HG03571 (cell line): Measurements from ENCODE around the gene RAB1B.

Experiments
- ATAC-seq: cut with Tn5 transposase; IDR thresholded peaks from one replicate; pipeline ENCODE4 v1.9.1; 2021; ENCODE audit not compliant: unreplicated experiment

RAB1B gene

GRCh38 chr11:66282468-66283455 is 14.3 kb downstream of the RAB1B start:
- peak; percentile 59 for ATAC-seq

DNA sequence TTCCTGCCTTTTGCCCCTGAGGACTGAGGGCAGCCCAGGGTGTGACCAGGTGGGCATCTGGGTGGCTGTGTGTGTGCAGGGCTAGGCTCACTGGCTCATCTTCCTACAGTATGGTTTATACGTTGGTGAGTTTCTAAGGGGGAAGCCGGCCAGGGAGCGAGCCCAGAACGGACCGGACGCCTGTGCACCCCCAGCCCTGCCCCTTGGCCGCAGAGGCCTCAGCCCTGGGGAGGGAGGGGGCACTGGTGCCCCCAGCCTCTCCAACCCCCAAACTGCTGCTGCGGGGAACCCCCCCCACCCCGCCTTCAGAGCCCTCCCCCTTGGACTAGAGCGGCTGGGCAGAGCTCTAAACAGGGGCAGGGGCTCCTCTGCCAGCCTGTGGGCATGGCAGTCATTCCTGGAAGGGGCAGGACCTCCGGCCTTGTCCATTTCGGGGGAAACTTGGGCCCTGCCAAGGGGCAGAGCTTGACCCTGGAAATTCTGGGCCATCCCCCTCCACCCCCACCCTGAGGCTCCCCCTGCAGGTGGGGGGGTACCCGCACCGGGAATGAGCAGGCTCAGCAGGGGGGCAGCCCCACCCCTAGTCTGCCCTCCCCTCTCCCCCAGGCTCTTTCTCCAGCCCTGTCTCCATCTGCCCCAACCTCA is 15.1 kb downstream of the RAB1B start:
- no peak for ATAC-seq

- ATAC-seq: no peak
These were observed 16.2 kb downstream of the RAB1B start for GRCh38 chr11:66284526-66285078.

- ATAC-seq: no peak
These were observed 17.0 kb downstream of the RAB1B start for GRCh38 chr11:66285250-66285947.

DNA sequence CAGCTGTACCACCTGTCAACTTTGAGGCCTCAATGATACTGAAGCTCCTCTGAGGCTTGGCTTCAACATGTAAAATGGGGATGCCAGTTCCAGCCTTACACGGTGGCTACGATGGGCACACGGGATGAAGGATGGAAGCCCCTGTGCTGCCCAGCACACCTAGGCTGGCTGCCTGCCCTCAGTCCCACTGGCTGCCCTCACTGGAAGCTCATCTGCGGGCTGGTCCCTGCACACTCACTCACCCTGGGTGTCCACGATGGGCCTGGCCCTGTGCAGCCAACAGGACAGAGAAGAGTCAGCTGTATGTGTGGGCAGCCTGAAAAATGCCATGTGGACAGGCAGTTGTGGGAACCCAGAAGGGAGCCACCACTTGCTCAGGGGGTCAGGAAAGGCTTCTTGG is 18.3 kb downstream of the RAB1B start:
- ATAC-seq: no peak

GRCh38 chr11:66287211-66287888 is 18.9 kb downstream of the RAB1B start:
- ATAC-seq: no peak

DNA sequence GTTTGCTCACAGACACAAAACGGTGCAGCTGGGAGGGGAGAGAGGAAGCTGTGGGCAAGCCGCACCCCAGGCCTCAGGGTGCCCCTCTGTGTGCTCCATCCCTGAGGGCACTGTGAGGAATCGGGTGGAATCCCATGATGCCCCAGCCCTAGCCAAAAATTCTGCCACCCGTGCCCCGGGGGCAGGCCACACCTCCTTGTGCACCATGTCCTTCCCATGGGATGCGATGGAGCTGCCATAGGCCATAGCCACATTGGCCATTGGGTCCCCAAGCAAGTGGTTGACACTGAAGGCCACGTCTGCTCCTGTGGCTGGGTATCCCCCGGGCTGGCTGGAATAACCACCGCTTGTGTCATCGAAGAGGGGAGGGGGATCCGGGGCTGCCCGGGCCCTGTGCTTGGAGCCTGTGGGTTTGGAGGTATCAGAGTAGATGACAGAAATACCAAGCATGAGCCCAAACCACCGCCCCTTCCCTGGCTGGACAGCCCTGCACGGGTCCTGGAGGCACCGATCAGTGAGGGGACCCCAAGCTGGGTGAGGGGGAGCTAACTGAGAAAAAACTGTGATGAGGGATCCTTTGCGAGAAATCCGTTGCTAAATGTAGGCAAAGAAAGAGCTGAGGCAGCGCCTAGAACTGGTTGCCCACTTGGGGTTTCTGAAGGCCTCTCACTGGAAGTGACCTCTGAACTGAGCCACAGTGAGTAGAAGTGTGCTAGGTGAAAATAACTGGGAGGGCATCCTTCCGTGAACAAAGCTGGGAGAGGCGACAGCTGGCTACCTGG is 19.6 kb downstream of the RAB1B start:
- no peak for ATAC-seq

- ATAC-seq: peak; percentile 75
These were observed 20.5 kb downstream of the RAB1B start, which contains the start of gene YIF1A for GRCh38 chr11:66288671-66289547. Gene YIF1A (minus strand): TSS chr11:66289143. CDS start chr11:66288985, 158 bp downstream.

DNA sequence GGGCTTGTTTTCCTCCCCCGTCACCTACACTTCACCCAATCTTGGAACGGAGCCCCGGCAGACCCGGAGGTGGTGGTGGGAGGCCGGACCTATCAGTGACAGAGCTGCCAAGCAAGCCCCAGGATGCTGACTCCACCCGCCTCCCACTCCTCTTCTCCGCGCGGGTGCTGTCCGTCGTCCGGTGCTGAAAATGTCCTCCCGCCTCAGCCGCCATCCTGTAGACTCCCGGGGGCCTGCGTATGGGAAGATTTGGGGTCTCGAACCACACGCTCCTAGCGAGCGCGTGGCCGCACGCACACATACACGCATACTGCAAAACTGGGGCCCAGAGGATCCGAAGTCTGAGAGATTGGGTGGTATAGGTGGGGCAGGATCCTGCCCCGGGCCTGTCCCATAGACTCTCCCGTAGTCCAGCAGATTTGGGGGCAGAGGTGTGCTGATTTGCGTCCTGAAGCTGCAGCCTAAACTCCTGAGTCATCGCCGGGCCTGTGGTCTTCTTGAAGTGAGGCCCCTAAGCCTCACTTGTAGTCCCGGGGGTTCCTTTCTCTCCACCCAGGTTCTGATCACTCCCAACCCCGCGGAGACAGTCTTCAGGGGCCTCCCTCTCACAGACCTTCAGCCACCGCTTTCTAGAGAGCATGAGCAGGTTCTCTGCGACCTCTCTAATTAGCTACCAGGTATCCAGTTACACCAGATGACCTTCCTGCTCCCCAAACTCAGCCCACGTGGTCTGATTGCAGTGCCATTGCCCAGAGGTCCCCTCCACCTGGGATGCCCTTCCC is 21.3 kb downstream of the RAB1B start:
- ATAC-seq: peak; percentile 34

GRCh38 chr11:66290330-66290621 is 21.8 kb downstream of the RAB1B start:
- ATAC-seq: no peak

- no peak for ATAC-seq
These were observed 22.9 kb downstream of the RAB1B start for GRCh38 chr11:66291303-66291705.

- no peak for ATAC-seq
These were observed 23.5 kb downstream of the RAB1B start, which contains the start of gene TMEM151A for GRCh38 chr11:66291706-66292542. Gene TMEM151A (plus strand): TSS chr11:66291894. CDS start chr11:66292014, 120 bp downstream.

- ATAC-seq: no peak
These were observed 24.3 kb downstream of the RAB1B start for GRCh38 chr11:66292543-66293332.

GRCh38 chr11:66293352-66293751 is 24.9 kb downstream of the RAB1B start:
- ATAC-seq: no peak

- no peak for ATAC-seq
These were observed 25.6 kb downstream of the RAB1B start for GRCh38 chr11:66293777-66294625.
